Measurements from ENCODE around the gene LMBRD1. TPM values are rescaled to one million over a fixed set of nuclear protein-coding genes. Genes with fewer than 3 reads are reported as not detected.

The LMBRD1 gene
- total and polyA plus RNA-seq, 2 of the 4 experiments (the other 2 are of a cell fraction) = 3.9 to 8.7 TPM

DNA sequence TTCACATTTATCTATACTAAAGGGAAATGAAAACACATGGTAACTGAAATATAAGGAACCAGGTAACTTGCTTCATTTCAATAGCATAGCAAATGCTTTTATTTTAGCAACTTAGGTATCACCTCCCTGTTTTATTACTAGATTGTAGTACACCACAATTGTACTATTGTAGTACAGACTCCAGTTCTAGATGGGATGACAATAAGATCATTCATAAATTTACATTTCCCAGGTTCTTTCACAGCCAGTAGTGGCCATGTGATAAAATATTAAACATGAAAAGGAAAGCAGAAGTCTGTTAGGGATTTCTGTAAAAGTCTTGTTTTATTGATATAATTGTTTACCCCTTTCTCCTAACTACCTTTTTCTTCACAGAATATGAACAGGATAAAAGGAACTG, 97.2 kb downstream of the LMBRD1 start:
- H3K27me3 ChIP-seq (ENCODE audit: control insufficient read depth, insufficient read depth, low read length) = no peaks in the 10 kb centered on the region
- ChIA-PET CTCF (no interaction called here), POLR2A (ENCODE audit: unreplicated experiment) (no interaction called here)
- H3K4me1 ChIP-seq (ENCODE audit: control insufficient read depth, insufficient read depth, low read length) = peaks cover 2% of the 10 kb centered on the region; the same call in 1 of the 2 replicates
- H2AK5ac ChIP-seq (ENCODE audit: low read depth, low read length) = no peak overlapping the region
- no peak overlapping the region for H4K8ac ChIP-seq (ENCODE audit: low read depth in 2 of 2, low read length in 2 of 2)
- H4K91ac ChIP-seq (ENCODE audit: insufficient read depth, low read depth, low read length) = no peak overlapping the region
- H3K79me1 ChIP-seq (ENCODE audit: low read depth in 1 of 2, low read length in 2 of 2) = no peaks in the 10 kb centered on the region
- H4K20me1 ChIP-seq (ENCODE audit: insufficient read depth, low read length) = no peaks in the 10 kb centered on the region
- no peaks in the 10 kb centered on the region for H3K36me3 ChIP-seq (ENCODE audit: control insufficient read depth, insufficient read depth, low read length)
- intact Hi-C loops (cut with micrococcal nuclease) = no loop called here
- no peak for ATAC-seq (ENCODE audit: low read depth)
- no peak overlapping the region for H3K23ac ChIP-seq (ENCODE audit: low read depth, low read length)
- no peak overlapping the region for H2BK20ac ChIP-seq (ENCODE audit: low read depth, low read length)
- BruUV-seq (replicated peaks) = no TSS peak
- no peak overlapping the region for H2AK9ac ChIP-seq (replicated peaks; ENCODE audit: low read depth, low read length, poor library complexity)
- dilution Hi-C loops (cut with HindIII; ENCODE audit: low sequenced_read_pairs, unreplicated experiment) = no loop called here
- no peak for DNase-seq
- no peak overlapping the region for H2BK120ac ChIP-seq (ENCODE audit: low read depth, low read length)
- no peak overlapping the region for H3K4me2 ChIP-seq (ENCODE audit: low read depth, low read length)
- TF ChIP-seq POLR2A (IDR thresholded peaks at IDR 0.05; ENCODE audit: low read depth, low read length) (no peak), RCOR1 (IDR thresholded peaks at IDR 0.05; ENCODE audit: insufficient replicate concordance, low read length) (no peak), NFE2L2 (IDR thresholded peaks at IDR 0.05; ENCODE audit: low read depth, low read length) (no peak), MAZ (IDR thresholded peaks at IDR 0.05; ENCODE audit: borderline replicate concordance, low read depth, low read length) (no peak), RAD21 (IDR thresholded peaks at IDR 0.05; ENCODE audit: low read length) (no peak), USF2 (IDR thresholded peaks at IDR 0.05; ENCODE audit: low read depth, low read length) (no peak), BHLHE40 (IDR thresholded peaks at IDR 0.05; ENCODE audit: low read depth, low read length) (no peak), FOS (IDR thresholded peaks at IDR 0.05; ENCODE audit: low read depth, low read length) (no peak), CHD1 (IDR thresholded peaks at IDR 0.05; ENCODE audit: low read depth, low read length) (no peak), MXI1 (IDR thresholded peaks at IDR 0.05; ENCODE audit: borderline replicate concordance, low read depth, low read length) (no peak), CEBPB (IDR thresholded peaks at IDR 0.05; ENCODE audit: low read depth, low read length) (no peak), SMC3 (IDR thresholded peaks at IDR 0.05; ENCODE audit: low read depth, low read length) (no peak), ELK1 (IDR thresholded peaks at IDR 0.05; ENCODE audit: borderline replicate concordance, low read depth, low read length) (no peak), RFX5 (IDR thresholded peaks at IDR 0.05; ENCODE audit: low read depth, low read length) (no peak), MAFK (IDR thresholded peaks at IDR 0.05; ENCODE audit: low read depth, low read length) (no peak)
- TF ChIP-seq, protein P1, sequence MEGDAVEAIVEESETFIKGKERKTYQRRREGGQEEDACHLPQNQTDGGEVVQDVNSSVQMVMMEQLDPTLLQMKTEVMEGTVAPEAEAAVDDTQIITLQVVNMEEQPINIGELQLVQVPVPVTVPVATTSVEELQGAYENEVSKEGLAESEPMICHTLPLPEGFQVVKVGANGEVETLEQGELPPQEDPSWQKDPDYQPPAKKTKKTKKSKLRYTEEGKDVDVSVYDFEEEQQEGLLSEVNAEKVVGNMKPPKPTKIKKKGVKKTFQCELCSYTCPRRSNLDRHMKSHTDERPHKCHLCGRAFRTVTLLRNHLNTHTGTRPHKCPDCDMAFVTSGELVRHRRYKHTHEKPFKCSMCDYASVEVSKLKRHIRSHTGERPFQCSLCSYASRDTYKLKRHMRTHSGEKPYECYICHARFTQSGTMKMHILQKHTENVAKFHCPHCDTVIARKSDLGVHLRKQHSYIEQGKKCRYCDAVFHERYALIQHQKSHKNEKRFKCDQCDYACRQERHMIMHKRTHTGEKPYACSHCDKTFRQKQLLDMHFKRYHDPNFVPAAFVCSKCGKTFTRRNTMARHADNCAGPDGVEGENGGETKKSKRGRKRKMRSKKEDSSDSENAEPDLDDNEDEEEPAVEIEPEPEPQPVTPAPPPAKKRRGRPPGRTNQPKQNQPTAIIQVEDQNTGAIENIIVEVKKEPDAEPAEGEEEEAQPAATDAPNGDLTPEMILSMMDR (conservative IDR thresholded peaks at IDR 0.05; ENCODE audit: low read depth, low read length) = no peak
- H3K14ac ChIP-seq (replicated peaks; ENCODE audit: low read depth, low read length) = no peak overlapping the region
- H3K4ac ChIP-seq (ENCODE audit: low read depth, low read length) = no peak overlapping the region
- H4K5ac ChIP-seq (ENCODE audit: low read depth, low read length) = no peak overlapping the region
- no peak overlapping the region for H3K9ac ChIP-seq (ENCODE audit: low read depth, low read length)
- H3K56ac ChIP-seq (ENCODE audit: extremely low read depth, insufficient read depth, low read length) = no peak overlapping the region
- H3K4me3 ChIP-seq (ENCODE audit: insufficient read depth, low read depth, low read length) = no peak overlapping the region
- H2BK5ac ChIP-seq (ENCODE audit: low read depth, low read length, poor library complexity, severe bottlenecking) = no peak overlapping the region
- in situ Hi-C loops (cut with MboI; ENCODE audit: low sequenced_read_pairs) = no loop called here
- no peaks in the 10 kb centered on the region for H3K9me3 ChIP-seq (ENCODE audit: control insufficient read depth, insufficient read depth, low read length)
- no peak overlapping the region for H2AFZ ChIP-seq (replicated peaks; ENCODE audit: low read length, poor library complexity)
- H3K9me1 ChIP-seq (ENCODE audit: insufficient read depth, low read length) = no peaks in the 10 kb centered on the region
- H3K18ac ChIP-seq (ENCODE audit: low read depth, low read length) = no peak overlapping the region
- no peak overlapping the region for H3K27ac ChIP-seq (ENCODE audit: insufficient read depth, low read length)
- H2BK15ac ChIP-seq (ENCODE audit: low read depth, low read length) = no peak overlapping the region
